B cell (primary cell): ENCODE data around the gene CASTOR2.

ENCODE experiments used
- EZH2 ChIP-seq: IDR thresholded peaks from 2 replicates; pipeline ENCODE4 v1.6.1; 2012; ENCODE audit warnings: borderline replicate concordance, low read depth, mild to moderate bottlenecking, moderate library complexity, low read length; ENCODE audit not compliant: insufficient read depth, poor library complexity, severe bottlenecking
- TF ChIP-seq, protein P1 (sequence below): fragments of 200-600 bp; IDR thresholded peaks from one replicate; pipeline ENCODE4 v1.8.0; 2022; ENCODE audit warnings: antibody characterized with exemption, mild to moderate bottlenecking

DNA sequence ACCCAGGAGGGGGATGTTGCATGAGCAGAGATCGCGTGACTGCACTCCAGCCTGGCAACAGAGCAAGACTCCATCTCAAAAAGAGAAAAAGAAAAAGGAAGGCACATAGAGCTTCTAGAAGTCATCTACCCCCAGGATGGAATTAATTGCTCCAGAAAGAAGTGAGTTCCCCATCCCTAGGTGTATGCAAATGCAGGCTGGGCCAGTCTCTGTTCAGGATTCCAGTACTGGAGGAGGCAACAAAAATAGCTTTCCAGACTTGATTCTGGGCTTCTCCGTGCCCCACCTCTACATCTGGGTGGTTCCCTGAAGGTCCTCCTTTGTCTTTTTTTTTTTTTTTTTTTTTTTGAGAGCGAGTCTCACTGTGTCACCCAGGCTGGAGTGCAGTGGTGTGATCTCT lies 28.6 kb downstream of the CASTOR2 start:
- TF ChIP-seq, protein P1, sequence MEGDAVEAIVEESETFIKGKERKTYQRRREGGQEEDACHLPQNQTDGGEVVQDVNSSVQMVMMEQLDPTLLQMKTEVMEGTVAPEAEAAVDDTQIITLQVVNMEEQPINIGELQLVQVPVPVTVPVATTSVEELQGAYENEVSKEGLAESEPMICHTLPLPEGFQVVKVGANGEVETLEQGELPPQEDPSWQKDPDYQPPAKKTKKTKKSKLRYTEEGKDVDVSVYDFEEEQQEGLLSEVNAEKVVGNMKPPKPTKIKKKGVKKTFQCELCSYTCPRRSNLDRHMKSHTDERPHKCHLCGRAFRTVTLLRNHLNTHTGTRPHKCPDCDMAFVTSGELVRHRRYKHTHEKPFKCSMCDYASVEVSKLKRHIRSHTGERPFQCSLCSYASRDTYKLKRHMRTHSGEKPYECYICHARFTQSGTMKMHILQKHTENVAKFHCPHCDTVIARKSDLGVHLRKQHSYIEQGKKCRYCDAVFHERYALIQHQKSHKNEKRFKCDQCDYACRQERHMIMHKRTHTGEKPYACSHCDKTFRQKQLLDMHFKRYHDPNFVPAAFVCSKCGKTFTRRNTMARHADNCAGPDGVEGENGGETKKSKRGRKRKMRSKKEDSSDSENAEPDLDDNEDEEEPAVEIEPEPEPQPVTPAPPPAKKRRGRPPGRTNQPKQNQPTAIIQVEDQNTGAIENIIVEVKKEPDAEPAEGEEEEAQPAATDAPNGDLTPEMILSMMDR, result no peak
- TF ChIP-seq EZH2, result no peak
